ENCODE measurements around the gene SUPT6H.

The SUPT6H gene

DNA sequence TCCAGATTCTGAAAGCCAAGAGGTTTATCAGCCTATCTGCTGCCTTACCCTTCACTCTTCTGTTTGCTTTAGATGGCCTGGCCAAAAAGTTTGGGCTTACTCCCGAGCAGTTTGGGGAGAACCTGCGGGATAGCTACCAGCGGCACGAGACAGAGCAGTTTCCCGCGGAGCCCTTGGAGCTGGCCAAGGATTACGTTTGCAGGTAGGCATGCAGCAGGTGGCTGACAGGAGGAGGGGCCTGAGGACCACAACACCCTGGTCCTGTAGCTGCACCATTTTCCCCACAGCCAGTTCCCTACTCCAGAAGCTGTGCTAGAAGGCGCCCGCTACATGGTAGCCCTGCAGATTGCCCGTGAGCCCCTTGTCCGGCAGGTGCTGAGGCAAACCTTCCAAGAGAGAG lies 20.6 kb downstream of the SUPT6H start (continued):
- no peak for TF ChIP-seq ZNF112 (tag by site-specific recombination; IDR thresholded peaks at IDR 0.05)

DNA sequence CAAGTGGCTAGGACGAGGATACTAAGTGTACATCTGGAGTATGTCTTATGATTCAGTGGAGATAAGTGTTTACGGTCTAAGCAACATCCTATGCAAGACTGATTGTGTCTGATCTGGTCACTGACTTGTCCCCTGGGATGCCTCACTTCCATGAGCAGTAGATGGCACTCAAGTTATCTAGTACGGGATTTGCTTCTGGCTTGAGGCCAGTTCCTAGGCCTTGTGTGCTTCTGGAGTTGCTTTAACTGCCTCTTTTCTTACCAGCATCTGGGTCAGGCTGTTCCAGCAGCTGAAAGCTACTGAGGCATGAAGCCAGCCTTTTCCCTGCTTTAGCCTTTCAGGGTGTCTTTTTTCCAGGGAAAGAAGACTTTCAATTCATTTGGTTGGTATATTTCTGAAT lies 23.0 kb downstream of the SUPT6H start:
- Histone ChIP-seq H3K27ac (ENCODE audit: extremely low read depth, low read depth, low read length) (no peak overlapping the region; the same call in 1 of the 2 replicates), H3K36me3 (ENCODE audit: control insufficient read depth in 2 of 2, insufficient read depth in 1 of 2, low read length in 2 of 2) (peaks cover 75 to 97% of the 10 kb centered on the region in 2 experiments), H3K4me3 (ENCODE audit: low read depth, low read length) (no peak overlapping the region), H3K4me1 (ENCODE audit: control insufficient read depth, insufficient read depth, low read length) (no peaks in the 10 kb centered on the region), H3K9me3 (ENCODE audit: control insufficient read depth, insufficient read depth, low read depth, low read length) (no peaks in the 10 kb centered on the region)
- CTCF ChIA-PET = interaction anchor here (0.6 to 1.2 kb wide), 3 partner anchors 17 to 43 kb away, joined by 3 to 5 read pairs (median 3); no protein-coding TSS in a partner anchor
- POLR2A ChIA-PET = no interaction called here
- TF ChIP-seq MYNN (tag by site-specific recombination; IDR thresholded peaks at IDR 0.05; ENCODE audit: borderline replicate concordance) = no peak
- TF ChIP-seq ZNF654 (tag by site-specific recombination; IDR thresholded peaks at IDR 0.05; ENCODE audit: low read depth) = peak; percentile 65
- no peak for TF ChIP-seq EGR2 (tag by site-specific recombination; IDR thresholded peaks at IDR 0.05; ENCODE audit: low read depth)
- TF ChIP-seq, protein P1, sequence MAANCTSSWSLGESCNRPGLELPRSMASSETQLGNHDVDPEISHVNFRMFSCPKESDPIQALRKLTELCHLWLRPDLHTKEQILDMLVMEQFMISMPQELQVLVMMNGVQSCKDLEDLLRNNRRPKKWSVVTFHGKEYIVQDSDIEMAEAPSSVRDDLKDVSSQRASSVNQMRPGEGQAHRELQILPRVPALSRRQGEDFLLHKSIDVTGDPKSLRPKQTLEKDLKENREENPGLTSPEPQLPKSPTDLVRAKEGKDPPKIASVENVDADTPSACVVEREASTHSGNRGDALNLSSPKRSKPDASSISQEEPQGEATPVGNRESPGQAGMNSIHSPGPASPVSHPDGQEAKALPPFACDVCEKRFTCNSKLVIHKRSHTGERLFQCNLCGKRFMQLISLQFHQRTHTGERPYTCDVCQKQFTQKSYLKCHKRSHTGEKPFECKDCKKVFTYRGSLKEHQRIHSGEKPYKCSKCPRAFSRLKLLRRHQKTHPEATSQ (tag by site-specific recombination; IDR thresholded peaks at IDR 0.05) = no peak
- TF ChIP-seq ZNF19 (tag by site-specific recombination; IDR thresholded peaks at IDR 0.05; ENCODE audit: low read depth) = no peak
- TF ChIP-seq, protein P2, sequence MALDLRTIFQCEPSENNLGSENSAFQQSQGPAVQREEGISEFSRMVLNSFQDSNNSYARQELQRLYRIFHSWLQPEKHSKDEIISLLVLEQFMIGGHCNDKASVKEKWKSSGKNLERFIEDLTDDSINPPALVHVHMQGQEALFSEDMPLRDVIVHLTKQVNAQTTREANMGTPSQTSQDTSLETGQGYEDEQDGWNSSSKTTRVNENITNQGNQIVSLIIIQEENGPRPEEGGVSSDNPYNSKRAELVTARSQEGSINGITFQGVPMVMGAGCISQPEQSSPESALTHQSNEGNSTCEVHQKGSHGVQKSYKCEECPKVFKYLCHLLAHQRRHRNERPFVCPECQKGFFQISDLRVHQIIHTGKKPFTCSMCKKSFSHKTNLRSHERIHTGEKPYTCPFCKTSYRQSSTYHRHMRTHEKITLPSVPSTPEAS (tag by site-specific recombination; IDR thresholded peaks at IDR 0.05) = no peak
- no peak for TF ChIP-seq ZNF660 (tag by site-specific recombination; IDR thresholded peaks at IDR 0.05)
- no peak for TF ChIP-seq ZNF610 (tag by site-specific recombination; IDR thresholded peaks at IDR 0.05; ENCODE audit: borderline replicate concordance)
- TF ChIP-seq, protein P3, sequence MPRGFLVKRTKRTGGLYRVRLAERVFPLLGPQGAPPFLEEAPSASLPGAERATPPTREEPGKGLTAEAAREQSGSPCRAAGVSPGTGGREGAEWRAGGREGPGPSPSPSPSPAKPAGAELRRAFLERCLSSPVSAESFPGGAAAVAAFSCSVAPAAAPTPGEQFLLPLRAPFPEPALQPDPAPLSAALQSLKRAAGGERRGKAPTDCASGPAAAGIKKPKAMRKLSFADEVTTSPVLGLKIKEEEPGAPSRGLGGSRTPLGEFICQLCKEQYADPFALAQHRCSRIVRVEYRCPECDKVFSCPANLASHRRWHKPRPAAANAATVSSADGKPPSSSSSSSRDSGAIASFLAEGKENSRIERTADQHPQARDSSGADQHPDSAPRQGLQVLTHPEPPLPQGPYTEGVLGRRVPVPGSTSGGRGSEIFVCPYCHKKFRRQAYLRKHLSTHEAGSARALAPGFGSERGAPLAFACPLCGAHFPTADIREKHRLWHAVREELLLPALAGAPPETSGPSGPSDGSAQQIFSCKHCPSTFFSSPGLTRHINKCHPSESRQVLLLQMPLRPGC (tag by site-specific recombination; IDR thresholded peaks at IDR 0.05) = no peak
- no peak for TF ChIP-seq TCF7L2 (IDR thresholded peaks at IDR 0.05; ENCODE audit: borderline replicate concordance, low read depth, low read length)
- TF ChIP-seq OSR2 (tag by site-specific recombination; IDR thresholded peaks at IDR 0.05) = peak; percentile 49
- TF ChIP-seq ZSCAN16 (tag by site-specific recombination; IDR thresholded peaks at IDR 0.05) = no peak
- TF ChIP-seq ZNF16 (tag by site-specific recombination; IDR thresholded peaks at IDR 0.05; ENCODE audit: low read depth) = no peak
- no peak for TF ChIP-seq ZNF544 (tag by site-specific recombination; IDR thresholded peaks at IDR 0.05)
- TF ChIP-seq, protein P4, sequence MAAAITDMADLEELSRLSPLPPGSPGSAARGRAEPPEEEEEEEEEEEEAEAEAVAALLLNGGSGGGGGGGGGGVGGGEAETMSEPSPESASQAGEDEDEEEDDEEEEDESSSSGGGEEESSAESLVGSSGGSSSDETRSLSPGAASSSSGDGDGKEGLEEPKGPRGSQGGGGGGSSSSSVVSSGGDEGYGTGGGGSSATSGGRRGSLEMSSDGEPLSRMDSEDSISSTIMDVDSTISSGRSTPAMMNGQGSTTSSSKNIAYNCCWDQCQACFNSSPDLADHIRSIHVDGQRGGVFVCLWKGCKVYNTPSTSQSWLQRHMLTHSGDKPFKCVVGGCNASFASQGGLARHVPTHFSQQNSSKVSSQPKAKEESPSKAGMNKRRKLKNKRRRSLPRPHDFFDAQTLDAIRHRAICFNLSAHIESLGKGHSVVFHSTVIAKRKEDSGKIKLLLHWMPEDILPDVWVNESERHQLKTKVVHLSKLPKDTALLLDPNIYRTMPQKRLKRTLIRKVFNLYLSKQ (tag by site-specific recombination; IDR thresholded peaks at IDR 0.05; ENCODE audit: borderline replicate concordance) = no peak
- TF ChIP-seq, protein P5, sequence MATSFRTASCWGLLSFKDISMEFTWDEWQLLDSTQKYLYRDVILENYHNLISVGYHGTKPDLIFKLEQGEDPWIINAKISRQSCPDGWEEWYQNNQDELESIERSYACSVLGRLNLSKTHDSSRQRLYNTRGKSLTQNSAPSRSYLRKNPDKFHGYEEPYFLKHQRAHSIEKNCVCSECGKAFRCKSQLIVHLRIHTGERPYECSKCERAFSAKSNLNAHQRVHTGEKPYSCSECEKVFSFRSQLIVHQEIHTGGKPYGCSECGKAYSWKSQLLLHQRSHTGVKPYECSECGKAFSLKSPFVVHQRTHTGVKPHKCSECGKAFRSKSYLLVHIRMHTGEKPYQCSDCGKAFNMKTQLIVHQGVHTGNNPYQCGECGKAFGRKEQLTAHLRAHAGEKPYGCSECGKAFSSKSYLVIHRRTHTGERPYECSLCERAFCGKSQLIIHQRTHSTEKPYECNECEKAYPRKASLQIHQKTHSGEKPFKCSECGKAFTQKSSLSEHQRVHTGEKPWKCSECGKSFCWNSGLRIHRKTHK (tag by site-specific recombination; IDR thresholded peaks at IDR 0.05) = no peak
- no peak for TF ChIP-seq ZFP37 (tag by site-specific recombination; IDR thresholded peaks at IDR 0.05)
- TF ChIP-seq, protein P6, sequence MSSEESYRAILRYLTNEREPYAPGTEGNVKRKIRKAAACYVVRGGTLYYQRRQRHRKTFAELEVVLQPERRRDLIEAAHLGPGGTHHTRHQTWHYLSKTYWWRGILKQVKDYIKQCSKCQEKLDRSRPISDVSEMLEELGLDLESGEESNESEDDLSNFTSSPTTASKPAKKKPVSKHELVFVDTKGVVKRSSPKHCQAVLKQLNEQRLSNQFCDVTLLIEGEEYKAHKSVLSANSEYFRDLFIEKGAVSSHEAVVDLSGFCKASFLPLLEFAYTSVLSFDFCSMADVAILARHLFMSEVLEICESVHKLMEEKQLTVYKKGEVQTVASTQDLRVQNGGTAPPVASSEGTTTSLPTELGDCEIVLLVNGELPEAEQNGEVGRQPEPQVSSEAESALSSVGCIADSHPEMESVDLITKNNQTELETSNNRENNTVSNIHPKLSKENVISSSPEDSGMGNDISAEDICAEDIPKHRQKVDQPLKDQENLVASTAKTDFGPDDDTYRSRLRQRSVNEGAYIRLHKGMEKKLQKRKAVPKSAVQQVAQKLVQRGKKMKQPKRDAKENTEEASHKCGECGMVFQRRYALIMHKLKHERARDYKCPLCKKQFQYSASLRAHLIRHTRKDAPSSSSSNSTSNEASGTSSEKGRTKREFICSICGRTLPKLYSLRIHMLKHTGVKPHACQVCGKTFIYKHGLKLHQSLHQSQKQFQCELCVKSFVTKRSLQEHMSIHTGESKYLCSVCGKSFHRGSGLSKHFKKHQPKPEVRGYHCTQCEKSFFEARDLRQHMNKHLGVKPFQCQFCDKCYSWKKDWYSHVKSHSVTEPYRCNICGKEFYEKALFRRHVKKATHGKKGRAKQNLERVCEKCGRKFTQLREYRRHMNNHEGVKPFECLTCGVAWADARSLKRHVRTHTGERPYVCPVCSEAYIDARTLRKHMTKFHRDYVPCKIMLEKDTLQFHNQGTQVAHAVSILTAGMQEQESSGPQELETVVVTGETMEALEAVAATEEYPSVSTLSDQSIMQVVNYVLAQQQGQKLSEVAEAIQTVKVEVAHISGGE (tag by site-specific recombination; conservative IDR thresholded peaks at IDR 0.05; ENCODE audit: low read depth) = no peak
- 0 out of 2 replicates have a peak, but pooled peaks have one; percentile 17 for TF ChIP-seq ZNF341 (tag by site-specific recombination; IDR thresholded peaks at IDR 0.05; ENCODE audit: low read depth)
- TF ChIP-seq ZNF10 (tag by site-specific recombination; IDR thresholded peaks at IDR 0.05) = peak; percentile 66; the same call in 1 of the 2 replicates
- 0 out of 2 replicates have a peak, but pooled peaks have one; percentile 26 for TF ChIP-seq ZEB2 (tag by site-specific recombination; IDR thresholded peaks at IDR 0.05)
- TF ChIP-seq, protein P7, sequence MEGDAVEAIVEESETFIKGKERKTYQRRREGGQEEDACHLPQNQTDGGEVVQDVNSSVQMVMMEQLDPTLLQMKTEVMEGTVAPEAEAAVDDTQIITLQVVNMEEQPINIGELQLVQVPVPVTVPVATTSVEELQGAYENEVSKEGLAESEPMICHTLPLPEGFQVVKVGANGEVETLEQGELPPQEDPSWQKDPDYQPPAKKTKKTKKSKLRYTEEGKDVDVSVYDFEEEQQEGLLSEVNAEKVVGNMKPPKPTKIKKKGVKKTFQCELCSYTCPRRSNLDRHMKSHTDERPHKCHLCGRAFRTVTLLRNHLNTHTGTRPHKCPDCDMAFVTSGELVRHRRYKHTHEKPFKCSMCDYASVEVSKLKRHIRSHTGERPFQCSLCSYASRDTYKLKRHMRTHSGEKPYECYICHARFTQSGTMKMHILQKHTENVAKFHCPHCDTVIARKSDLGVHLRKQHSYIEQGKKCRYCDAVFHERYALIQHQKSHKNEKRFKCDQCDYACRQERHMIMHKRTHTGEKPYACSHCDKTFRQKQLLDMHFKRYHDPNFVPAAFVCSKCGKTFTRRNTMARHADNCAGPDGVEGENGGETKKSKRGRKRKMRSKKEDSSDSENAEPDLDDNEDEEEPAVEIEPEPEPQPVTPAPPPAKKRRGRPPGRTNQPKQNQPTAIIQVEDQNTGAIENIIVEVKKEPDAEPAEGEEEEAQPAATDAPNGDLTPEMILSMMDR (tag by site-specific recombination; IDR thresholded peaks at IDR 0.05) = peak; percentile 67; the same call in 1 of the 2 replicates
